NCI-H1436 treated with DMSO at 0.1 percent for 48 hours (cell line): ENCODE measurements around the gene ANXA10.
"Not testable (repeated sequence)": the region's sequence is repeated elsewhere in the genome, so short reads cannot be mapped to it uniquely, and the experiment has no call there.

Source experiments
- DNase-seq: peaks from one replicate; lab custom pipeline; 2025; lab: John Stamatoyannopoulos, UW

The ANXA10 gene

GRCh38 chr4:168119100-168119499 lies 26.8 kb downstream of the ANXA10 start:
- no peak for DNase-seq

- no peak for DNase-seq
Observed at GRCh38 chr4:168119890-168120289, 27.6 kb downstream of the ANXA10 start.

DNA sequence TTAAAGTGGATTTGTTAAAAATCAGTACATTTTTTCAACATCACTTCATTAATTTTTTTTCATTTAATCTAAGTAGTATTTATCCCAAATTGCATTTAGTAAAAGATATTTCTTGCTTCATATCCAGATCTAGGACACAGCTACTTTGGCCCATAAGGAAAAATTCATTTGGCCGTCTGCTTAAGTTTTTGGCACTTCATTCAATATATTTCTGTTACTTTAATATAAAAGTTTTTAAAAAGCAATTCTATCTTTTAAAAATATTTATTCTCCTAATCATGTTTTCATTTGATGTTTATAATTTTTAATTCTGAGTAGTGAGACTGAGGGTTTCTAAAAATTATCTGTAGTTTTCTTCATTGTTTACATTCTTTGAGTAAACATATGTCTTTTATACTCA lies 28.5 kb downstream of the ANXA10 start:
- no peak for DNase-seq

- DNase-seq: no peak
Observed at GRCh38 chr4:168124008-168124641, 31.8 kb downstream of the ANXA10 start.

DNA sequence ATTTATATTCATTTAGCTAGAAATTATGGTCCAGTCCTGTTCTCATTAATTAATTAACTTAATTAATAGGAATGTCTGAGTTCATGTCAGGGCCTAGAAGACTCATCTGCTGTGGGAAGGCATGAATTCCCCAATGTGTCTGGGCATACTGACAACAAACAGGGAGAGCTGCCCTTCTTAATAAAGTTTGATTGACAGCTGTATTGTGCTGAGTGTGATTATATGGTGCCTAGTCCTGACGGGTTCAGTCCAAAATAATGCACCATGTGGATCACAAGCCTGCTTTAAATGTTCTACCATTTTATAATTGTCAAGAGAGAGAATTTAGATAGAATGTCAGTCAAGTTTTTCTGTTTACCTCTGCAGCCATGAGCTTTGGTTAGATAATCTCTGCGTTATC lies 34.6 kb downstream of the ANXA10 start:
- DNase-seq: no peak

DNA sequence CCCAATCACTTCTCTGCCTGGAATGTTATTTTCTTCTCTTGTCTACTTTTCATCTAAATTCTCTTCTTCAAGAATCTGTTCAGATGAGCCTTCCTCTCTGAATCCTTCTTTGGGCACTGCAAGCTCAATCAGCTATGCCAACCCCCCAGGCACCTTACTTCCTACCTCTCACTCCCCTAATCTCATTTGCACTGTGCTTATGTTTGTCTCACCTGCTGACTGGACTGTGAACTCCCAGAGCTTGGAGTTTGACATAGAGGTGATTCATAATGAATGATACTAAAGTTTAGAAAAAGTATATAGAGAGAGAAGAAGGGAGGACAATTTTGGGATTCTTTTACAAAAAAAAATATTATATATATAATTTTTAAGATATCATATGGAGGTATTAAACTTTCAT lies 36.3 kb downstream of the ANXA10 start:
- DNase-seq: no peak

GRCh38 chr4:168129046-168129772 lies 36.9 kb downstream of the ANXA10 start:
- DNase-seq: no peak

- no peak for DNase-seq
Observed at GRCh38 chr4:168129802-168130201, 37.5 kb downstream of the ANXA10 start.

DNA sequence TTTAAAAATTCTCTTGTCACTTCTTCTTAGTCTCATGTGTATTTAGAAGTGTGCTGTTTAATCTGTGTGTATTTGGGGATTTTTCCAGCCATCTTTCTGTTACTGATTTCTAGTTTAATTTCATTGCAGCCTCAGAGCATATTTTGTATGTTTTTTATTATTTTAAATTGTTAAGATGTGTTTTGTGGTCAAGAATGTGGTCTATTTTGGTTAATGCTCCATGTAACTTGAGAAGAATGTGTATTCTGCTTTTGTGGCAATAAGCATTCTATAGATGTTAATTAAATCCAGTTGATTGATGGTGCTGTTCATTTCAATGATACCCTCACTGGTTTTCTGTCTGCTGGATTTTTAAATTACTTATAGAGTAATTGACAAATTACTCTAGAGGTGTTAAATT lies 38.9 kb downstream of the ANXA10 start:
- no peak for DNase-seq

- no peak for DNase-seq
Observed at GRCh38 chr4:168134651-168135050, 42.3 kb downstream of the ANXA10 start.

- not testable (repeated sequence) for DNase-seq
Observed at GRCh38 chr4:168135860-168136259, 43.5 kb downstream of the ANXA10 start.

DNA sequence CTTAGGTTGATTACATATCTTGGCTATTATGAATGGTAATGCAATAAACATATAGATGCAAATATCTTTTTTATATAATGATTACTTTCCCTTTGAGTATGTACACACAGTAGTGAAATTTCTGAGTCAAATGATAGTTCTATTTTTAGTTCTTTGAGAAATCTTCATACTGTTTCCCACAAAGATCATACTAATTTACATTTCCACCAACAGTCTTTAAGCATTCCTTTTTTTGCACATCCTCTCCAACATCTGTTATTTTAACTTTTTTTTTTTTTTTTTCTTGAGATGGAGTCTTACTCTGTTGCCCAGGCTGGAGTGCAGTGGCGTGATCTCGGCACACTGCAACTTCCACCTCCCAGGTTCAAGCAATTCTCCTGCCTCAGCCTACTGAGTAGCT lies 45.4 kb downstream of the ANXA10 start:
- not testable (repeated sequence) for DNase-seq

DNA sequence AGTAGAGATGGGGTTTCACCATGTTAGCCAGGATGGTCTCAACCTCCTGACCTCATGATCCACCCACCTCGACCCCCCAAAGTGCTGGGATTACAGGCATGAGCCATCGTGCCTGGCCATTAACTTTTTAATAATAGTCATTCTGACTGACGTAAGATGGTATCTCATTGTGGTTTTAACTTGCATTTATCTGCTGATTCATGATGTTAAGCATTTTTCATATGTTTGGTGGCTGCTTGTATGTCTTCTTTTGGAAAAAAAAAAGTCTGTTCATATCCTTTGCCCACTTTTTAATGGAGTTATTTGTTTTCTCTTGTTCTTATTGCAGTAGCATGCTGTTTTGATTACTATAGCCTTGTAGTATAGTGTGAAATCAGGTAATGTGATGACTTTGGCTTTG lies 45.8 kb downstream of the ANXA10 start:
- DNase-seq: no peak

DNA sequence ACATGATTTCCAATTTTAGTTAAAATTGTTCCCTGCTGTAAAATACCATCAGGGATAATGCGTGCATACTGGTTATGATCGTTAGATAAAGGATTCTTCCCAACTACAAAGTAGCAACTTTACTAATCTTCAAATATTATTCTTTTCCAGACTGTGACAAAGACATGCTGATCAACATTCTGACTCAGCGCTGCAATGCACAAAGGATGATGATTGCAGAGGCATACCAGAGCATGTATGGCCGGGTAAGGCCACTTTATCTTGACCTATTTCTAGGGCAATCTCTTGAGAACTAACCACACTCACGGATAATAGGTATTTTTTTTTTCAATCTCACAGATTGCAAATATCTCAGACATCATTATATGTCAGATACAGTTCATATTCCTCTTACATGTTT lies 47.0 kb downstream of the ANXA10 start:
- DNase-seq: no peak

DNA sequence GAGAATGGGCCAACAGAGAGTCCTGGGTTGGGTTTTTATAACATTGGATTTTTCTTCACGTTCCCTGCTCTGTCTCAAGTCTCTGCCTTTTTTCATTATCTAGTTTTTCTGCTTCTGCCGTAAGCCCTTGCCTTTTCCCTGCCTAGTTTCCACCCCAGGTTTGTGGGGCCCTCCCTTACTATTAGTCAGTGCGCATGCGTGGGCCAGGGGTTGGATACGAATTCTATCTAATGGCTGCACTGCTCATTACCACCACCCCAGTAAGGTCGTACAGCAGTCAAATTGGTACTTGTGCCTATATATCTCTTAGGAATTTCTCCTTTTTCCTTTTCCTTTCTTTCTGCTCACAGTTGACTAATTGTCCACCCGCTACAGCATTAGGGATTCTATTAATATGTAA lies 49.4 kb downstream of the ANXA10 start:
- DNase-seq: no peak

DNA sequence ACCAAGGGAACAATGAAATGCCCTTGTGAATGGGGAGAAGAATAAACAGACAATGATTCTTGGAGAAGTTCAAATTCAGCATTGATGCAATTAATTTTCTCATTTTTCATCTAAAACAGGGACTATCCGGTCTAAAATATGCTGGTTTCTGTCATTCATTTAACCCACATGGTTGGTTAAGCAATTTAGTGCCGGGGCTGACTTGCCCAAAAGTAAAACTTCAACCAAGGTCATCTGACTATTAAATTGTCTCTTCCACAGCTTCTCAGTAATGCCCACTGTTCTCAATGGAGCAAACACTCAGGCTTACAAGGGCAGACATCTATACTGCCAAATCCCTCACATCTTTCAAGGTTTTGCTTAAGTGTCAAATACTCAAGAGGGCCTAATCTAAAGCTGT lies 51.3 kb downstream of the ANXA10 start:
- DNase-seq: no peak

DNA sequence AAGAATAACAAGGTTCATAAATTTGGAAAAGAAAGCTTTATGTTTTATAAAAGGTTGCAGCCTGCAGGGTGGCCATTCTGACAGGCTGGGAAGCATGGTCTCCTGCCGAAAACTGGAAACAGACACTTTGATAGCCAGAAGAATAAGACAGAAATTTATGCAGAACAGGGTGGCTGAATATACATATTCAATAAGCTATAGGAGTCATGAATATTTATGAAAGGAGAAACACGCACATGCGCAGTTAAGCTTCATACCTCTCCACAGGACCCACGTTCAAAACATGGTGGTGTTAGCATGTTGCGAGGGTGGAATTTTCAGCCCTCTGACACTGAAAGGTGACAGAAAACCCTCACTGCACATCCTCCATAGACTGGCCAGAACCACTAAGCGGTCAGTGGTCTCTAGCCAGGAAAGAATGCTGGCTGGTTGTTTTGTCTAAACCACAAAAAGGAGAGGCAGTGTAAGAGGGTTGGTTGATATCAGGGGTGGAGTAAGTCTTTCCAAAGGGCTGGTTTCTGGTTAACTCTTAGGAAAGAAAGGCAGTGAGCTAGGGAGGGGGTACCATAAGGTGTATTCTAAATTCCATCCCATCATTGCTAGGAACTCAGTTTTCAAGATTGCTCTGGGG lies 58.2 kb downstream of the ANXA10 start:
- no peak for DNase-seq

- no peak for DNase-seq
Observed at GRCh38 chr4:168151327-168151726, 59.0 kb downstream of the ANXA10 start.

DNA sequence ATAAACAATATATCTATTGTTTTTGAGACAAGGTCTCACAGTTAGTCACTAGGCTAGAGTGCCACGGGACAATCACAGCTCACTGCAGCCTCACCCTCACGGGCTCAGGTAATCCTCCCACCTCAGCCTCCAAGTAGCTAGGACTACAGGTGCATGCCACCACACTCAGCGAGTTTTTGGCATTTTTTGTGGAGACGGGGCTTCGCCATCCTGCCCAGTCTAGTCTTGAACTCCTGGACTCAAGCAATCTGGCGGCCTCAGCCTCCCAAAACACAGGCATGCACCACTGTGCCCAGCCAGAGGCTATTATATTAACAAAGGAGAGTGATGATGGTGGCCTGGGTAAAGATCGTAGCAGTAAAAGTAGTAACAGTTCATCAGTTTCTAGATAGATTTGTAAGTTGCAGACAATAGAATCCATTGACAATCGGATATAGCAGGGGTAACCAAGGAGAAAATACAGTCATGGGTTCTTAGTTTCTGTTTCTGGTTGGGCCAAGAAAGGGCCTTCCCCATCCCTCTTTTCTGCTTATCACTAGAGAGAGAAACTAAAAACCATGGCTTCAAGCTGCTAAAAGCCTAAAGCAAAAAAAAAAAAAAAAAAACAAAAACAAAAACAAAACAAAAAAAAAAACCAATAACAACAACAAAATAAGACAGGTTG lies 60.6 kb downstream of the ANXA10 start:
- DNase-seq: no peak

DNA sequence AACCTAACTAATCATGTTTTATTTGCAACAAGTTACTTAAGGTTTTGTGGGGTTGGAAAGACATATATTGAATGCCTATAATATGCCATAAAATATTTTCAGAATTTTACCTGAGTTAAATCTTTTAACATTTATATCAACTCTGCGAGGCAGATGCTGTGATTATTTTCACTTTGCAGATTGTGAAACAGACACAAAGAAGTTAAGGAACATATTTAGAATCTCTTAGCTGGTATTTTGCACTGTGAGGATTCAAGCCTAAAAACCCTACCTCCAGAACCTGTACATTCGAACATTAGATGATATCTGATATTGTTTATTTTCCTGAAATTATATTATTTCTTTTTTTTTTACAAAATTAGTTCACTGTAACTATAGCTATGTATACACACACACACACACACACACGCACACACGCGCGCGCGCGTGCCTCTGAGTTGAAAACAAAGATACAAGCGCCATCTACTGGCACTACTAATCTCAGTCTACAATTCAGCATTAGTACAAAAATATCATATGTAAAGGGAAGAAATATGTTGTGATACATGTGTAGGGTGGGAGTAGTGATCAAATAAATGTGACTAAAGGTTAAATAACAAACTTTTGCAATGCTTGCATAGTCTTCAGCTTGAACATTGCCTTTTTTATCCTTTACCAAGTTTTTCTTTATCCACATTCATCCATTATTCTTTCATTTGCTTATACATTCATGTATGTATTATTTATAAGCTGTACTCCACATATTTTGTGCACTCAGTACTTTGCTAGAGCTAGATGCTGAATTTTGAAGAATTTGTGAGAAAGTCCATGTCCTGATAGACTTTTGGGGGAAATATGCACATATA lies 61.5 kb downstream of the ANXA10 start:
- DNase-seq: peak; percentile 5

GRCh38 chr4:168154546-168155277 lies 62.4 kb downstream of the ANXA10 start:
- DNase-seq: no peak
